RPMI8226 (cell line): Measurements from ENCODE around the gene NDUFV2.
A peak's percentile ranks its signal among the peaks of the same experiment; 100 is the strongest.
"Not testable (repeated sequence)": the region's sequence is repeated elsewhere in the genome, so short reads cannot be mapped to it uniquely, and the experiment has no call there.

ENCODE experiments used
- DNase-seq: peaks from one replicate; pipeline ENCODE4 v3.0.0-alpha.2; 2015

Gene NDUFV2

DNA sequence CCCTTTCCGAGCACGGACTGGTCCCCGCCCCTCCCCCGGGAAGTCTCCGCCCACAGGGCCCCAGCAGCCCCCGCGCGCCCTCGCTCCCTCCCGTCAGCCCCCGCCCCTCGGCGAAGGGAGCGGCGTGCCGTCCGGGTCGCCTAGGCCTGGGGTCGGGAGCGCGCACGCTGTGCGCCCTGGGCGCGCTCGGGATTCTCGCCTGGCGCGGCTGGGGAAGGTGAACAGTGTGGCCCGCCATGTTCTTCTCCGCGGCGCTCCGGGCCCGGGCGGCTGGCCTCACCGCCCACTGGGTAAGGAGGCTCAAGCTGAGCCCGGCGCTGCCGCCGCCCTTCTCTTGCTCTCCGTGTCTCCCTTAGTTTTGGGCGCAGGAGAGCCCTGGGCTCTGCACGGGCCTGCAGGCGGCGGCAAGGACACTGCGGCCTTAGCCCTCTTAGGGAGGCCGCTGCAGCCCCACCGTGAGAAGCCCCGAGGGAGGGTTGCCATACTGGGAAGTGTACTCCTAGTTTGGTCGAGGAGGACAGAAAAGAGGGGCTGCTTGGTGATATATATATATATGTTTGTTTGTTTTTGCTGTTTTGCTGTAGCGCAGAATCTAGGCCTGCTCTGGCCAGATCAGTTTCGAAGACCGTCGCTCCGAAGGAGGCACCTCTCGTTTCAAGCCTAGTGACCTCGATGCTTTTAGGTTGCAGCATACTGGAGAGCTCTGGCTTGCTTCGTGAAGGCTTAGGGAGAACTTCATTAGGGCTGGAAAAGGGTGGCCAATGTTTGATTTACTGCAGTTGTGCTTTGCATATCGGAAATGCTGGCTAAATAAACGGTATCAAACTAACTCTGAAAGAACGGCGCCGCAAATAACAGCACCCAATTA is at the start of gene NDUFV2:
TSS of gene NDUFV2 (plus strand) at position 192 of the 868 bp plus-strand sequence. CDS start at position 237, 45 bp downstream.
- peak; percentile 99 for DNase-seq

DNA sequence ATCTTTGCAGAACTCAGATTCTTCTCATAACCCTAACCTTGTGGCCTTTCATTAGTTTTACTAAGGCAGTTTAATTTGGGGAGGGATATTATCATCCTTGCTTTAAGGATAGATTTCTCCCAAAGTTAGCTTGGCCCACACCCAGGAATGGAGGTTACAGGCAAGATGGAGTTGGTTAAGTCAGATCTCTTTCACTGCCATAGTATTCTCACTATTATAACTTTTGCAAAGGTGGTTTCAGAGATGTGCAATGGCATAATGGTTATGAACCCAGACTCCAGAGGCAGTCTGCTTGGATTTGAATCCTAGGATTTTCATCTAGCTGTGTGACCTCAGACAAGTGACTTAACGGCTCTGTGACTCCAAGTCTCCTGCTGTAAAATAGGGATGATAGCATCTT is 48.7 kb upstream of the NDUFV2 start:
- no peak for DNase-seq

GRCh38 chr18:9055185-9055584 is 47.3 kb upstream of the NDUFV2 start:
- DNase-seq, result peak; percentile 21

DNA sequence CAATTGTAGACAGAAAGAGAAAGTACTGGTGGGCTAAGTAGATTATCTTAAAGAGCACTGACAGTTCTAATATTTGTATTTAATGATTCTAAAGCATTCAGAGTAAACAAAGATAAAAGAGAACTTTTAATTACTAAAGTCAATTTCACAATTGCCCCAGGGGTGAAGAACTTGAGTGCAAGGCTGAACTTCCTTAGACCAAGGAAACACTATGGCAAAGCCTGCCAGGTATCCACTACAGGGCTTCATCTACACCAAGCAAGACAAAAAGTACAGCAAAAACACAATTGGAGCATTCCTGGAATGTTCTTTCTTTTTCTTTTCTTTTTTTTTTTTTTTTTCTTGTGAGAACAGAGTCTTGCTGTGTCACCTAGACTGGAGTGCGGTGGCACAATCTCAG is 46.9 kb upstream of the NDUFV2 start:
- DNase-seq, result no peak

DNA sequence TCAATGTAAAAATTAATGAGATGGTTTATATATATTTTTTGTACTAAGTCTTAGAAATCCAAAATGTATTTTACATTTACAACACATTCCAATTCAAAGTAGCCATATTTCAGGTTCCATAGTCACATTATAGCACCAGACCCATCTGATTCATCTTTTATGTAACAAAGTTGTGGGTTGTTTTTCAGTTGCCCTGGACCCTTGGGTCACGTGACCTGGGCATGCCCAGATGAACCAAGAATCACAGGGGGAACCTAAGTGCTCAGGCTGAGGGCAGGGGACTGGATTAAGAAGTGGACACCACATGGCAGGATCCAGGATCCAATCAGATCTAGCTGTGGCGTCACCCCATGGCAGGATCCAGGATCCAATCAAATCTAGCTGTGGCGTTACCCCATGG is 44.9 kb upstream of the NDUFV2 start:
- DNase-seq, result no peak

DNA sequence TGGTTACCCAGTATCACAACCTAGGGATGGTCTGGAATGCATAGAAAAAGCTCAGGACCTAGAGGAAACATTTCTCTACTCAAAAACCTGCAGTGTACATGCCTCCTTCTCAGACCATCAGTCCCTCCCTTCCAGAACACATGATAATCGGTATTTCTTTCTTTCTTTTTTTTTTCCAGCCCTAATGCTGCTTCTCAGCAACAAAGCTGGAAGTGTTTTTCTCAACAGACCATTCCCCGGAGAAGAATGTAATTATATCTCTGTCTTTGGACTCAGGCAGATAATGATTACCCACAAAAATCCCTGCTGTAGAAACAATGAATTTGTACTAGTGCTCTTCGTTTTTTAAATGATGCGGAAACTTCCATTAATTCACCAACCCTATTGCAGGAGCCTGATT is 44.1 kb upstream of the NDUFV2 start:
- DNase-seq, result no peak

DNA sequence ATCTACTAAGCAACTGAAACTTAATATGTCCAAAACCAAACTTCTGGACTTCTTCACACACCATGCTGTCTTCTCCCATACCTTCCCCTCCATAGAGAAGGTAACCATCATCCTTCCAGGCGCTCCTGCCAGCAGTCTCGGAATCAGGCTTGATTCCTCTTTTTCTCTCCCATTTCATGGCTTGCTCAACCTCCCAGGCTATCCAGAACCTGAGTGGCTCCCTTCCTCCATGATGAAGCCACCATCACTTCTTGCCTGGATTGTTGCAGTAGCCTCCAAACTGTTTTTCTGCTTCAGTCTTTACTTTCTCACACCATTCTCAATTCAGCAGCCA is 40.1 kb upstream of the NDUFV2 start:
- no peak for DNase-seq

- peak; percentile 63 for DNase-seq
Observed at GRCh38 chr18:9065864-9066263, 36.6 kb upstream of the NDUFV2 start.

GRCh38 chr18:9066358-9066757 is 36.1 kb upstream of the NDUFV2 start:
- peak; percentile 96 for DNase-seq

DNA sequence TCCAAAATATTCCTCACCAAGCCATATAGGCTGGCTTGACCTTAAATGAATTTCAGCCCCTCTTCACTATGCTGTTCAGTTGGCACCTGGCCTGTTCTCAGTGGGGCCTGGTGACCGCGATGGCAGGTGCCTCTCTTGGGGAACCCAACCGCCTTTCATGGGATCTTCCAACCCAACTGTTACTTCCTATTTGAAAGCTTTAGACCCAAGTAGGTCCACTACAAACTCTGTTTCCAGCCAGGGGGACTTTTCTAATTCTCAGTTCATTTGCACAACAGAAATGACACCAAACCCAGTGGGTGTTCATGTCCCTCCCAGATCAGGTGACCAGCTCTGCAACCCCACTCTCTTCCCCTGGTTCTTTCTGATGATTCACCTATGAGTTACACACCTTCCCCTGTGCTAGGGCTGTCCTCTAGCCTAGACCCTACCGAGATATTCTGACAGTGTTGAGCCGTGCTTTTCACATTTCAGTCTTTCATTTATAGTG is 35.6 kb upstream of the NDUFV2 start:
- peak; percentile 96 for DNase-seq

DNA sequence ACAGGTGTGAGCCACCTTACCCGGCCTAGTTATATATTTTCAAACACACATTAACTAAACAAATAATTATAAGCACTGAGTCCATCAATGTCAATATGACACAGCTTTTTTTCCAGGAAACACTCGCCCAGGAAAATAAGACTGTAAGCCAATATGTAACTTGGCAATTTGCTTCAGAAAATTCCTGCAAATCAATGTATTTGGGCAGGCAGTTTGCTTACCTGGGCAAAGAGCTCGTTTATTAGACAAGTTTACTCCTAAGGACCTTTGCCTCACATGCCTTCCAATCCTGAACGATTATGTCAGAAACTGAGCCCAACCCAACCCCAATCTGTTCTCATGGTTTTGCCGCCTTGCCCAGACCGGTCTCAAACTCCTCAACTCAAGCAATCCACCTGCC is 34.7 kb upstream of the NDUFV2 start:
- no peak for DNase-seq

DNA sequence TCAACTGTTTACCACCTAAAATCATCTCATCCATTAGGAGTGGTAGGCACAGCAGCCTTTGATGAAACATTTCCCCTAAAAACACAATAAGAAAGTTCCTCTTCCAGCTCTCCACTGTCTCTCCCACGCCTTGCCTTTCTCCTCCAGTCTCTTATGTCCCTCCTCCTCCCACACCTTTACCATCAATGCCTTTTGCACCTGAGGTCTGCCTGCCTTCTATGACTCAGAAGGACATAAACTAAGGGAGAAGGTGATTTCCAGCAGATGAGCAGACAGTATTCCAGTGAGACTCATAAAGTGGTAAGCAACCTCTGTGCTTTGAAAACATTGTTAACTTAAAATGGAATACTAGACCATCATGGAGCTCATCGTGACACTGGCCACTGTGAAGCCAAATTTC is 34.2 kb upstream of the NDUFV2 start:
- no peak for DNase-seq

DNA sequence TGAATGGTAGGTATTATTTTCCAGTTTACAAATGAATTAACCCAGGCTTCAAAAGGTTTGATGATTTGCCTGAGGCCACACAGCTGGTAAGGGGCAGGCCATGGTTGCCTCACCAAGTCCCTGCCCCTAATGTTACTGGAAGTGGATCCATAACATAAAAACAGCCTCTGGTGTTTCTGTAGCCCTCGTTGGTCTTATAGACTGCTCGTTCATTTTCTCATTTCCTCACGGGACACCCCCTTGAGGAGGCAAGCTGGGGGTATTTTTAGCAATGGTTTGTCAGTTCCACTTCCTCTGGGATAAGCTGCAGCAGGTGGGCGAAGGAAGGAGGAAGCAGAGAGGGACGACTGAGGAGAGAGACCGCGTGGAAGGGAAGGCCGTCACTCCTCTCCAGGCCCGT is 32.9 kb upstream of the NDUFV2 start:
- DNase-seq, result peak; percentile 66

DNA sequence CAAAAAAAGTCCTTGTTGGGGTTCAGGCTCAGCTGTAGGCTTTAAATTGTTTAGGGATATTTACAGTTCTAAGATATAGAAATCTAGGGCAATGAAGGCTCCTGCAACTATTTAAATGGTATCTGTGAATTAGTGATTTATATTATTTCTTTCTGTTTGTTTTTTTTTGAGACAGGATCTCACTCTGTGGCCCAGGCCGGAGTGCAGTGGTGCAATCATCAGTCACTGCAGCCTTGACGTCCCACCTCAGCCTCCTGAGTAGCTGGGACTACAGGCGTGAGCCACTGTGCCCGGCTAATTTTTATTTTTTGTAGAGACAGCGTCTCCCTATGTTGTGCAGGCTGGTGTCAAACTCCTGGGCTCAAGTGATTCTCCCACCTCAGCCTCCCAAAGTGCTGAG is 32.3 kb upstream of the NDUFV2 start:
- DNase-seq, result no peak

DNA sequence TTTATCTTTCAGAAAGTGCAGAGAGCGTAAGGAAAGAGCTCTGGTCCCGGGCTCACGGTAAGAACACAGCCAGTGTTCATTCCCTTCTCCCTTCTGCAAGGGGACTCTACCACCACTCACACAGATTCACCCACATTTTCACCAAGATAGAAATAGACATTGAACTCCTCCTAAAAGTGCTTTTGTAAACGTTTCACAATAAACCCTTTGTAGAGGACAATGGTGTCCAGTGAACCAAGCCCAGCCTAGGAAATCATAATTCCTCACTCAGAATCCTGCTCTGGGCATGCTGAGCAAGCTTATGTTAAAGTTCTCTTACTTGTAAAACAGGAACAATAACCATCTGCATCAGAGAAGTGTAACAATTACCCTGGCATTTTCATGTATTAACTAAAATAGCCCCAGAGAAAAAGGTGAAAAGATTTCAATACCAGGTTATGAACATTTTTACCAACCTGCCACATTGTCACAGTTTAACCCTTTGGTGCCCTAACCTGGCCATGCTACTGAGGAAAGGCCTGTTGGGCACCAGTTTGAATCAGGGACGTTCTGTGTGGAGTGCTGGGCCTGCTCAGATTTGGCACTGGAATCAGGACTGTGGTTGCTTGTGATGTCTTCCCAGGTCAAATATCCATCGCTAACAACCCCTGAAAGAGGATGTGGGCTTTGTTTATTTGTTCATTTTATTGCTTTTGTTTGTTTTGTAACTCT is 22.5 kb upstream of the NDUFV2 start:
- no peak for DNase-seq

DNA sequence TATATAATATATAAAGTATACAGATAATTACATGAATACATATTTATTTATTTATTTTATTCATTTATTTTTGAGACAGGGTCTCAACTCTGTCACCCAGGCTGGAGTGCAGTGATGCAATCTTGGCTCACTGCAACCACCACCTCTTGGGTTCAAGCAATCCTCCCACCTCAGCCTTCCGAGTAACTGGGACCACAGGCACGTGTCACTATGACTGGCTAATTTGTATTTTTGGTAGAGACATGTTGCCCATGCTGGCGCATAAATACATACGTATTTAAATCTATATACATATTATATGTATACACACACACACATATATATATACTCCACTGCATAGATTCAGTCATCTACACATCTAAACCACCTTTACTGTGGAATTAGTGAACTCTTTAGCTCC is 20.6 kb upstream of the NDUFV2 start:
- no peak for DNase-seq

GRCh38 chr18:9082711-9083510 is 19.6 kb upstream of the NDUFV2 start:
- peak; percentile 97 for DNase-seq

DNA sequence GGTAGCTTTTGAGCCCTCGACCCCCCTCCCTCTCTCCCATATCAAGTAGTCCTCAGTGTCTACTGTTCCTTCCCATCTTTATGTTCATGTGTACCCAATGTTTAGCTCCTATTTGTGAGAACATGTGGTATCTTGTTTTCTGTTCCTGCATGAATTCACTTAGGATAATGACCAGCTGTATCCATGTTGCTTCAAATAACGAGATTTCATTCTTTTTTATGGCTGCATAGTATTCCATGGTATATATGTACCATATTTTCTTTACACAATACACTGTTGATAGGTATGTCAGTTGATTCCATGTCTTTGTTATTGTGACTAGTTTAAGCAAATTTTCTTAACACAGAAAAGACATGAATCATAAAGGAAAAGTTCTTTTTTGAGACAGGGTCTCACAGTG is 16.5 kb upstream of the NDUFV2 start:
- DNase-seq, result no peak

DNA sequence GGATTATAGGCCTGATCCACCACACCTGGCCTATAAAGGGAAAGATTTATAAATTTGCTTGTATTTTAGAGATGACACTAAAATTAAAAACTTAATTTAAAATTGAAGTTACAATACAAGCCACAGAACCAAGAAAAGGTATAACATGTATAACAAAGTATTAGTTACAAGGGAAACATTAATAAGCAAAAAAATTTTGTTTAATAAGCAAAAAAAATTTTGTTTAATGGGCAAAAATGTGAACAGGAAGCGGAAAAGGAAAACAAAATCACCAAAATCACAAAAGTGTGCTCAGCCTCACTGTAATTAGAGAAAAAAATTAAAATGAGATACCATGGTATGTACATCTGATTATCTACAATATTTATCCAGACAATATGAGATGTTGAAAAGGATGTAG is 15.9 kb upstream of the NDUFV2 start:
- DNase-seq, result no peak

DNA sequence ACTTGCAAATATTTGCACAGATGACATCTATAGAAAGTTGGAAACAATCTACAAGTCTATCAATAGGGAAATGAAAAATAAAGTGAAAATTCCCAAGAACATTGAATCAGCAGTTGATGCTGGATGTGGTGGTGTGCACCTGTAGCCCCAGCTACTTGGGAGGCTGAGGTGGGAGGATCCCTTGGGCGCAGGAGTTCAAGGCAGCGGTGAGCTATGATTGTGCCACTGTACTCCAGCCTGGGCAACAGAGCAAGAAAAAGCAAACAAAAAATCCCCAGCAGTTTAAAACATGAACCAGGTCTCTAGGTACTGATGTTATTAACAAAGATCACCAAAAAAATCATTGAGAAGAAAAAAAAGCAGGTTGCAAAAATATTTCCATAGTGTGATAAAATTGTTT is 15.4 kb upstream of the NDUFV2 start:
- no peak for DNase-seq

DNA sequence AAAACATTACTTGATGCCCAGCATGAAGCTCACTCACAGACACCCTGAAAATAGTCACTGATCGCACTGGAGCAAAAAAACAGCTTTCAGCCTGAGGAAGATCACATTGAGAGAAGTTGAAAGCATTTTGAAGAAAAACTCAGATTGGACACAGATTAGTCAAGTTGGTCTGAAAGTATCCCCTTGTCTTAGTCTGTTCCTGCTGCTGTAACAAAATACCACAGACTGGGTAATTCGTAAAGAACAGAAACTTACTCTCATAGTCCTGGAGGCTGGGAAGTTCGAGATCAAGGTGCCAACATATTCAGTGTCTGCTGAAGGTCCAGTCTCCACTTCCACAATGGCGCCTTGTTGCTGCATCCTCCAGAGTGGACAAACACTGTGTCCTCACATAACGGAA is 14.2 kb upstream of the NDUFV2 start:
- DNase-seq, result no peak

DNA sequence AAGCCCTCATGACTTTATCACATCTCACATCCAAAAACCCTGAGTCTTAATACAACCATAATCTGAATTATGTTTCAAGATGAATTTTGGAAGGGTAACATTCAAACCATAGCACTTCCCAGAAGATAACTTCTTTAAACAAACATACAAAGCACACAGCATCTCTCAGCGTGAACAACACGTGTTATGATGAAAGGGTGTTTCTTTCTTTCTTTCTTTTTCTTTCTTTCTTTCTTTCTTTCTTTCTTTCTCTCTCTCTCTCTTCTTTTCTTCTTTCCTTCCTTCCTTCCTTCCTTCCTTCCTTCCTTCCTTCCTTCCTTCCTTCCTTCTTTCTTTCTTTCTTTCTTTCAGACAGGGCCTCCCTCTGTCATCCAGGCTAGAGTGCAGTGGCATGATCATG is 13.8 kb upstream of the NDUFV2 start:
- DNase-seq, result not testable (repeated sequence)

- DNase-seq, result no peak
Observed at GRCh38 chr18:9090578-9090977, 11.9 kb upstream of the NDUFV2 start.

DNA sequence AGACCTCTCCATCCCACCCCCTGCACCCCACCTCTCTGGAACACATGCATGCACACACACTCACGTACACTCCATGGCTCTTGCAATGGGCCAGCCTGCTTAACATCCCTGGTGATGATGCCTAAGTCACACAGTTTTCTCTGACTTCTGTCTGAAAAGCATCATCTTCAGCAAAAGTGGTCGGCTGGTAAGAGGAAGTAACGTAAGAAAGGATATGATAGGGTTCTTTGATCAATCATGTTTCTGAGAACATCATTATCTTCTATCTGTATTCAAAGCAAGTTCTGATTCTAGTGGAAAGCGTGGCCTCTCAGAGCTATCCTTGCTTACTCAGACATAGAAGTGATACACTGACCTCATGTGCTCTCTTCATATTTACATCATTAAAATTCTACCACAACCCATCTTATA is 11.4 kb upstream of the NDUFV2 start:
- no peak for DNase-seq
